AG04449 (cell line): ENCODE results near the gene CELSR1.

Experiments
- CTCF ChIA-PET: fragments of 350-600 bp; formaldehyde crosslinking; extraction: SDS; loops from one replicate; lab custom pipeline; 2021; ENCODE audit warnings: antibody characterized with exemption; lab: Yijun Ruan, JAX
- POLR2A ChIA-PET: fragments of 400-600, 350-600 bp; formaldehyde crosslinking; extraction: SDS; loops from one replicate; lab custom pipeline; 2020; ENCODE audit warnings: antibody characterized with exemption, inconsistent platforms; lab: Yijun Ruan, JAX
- DNase-seq: peaks from one replicate; pipeline ENCODE4 v3.0.0-alpha.2; 2010; ENCODE audit warnings: low read depth, low spot score
- H3K4me3 ChIP-seq: 2 replicates; pipeline ENCODE4 v1.5.1; 2011; ENCODE audit warnings: low read depth, mild to moderate bottlenecking, control low read depth, low read length
- CTCF ChIP-seq: IDR thresholded peaks from one replicate; pipeline ENCODE4 v1.5.1; 2011; ENCODE audit warnings: mild to moderate bottlenecking, moderate library complexity, low read length, control low read depth, inconsistent platforms; ENCODE audit not compliant: insufficient read depth; ENCODE audit errors: missing control alignments

Gene CELSR1

GRCh38 chr22:46453829-46454503 lies 83.5 kb downstream of the CELSR1 start:
- DNase-seq, result no peak
- CTCF ChIA-PET, result no interaction called here
- H3K4me3 ChIP-seq, result no peak overlapping the region
- POLR2A ChIA-PET, result no interaction called here
- no peak for TF ChIP-seq CTCF

GRCh38 chr22:46453006-46453828 lies 84.2 kb downstream of the CELSR1 start:
- no peak for DNase-seq
- ChIA-PET CTCF (no interaction called here), POLR2A (no interaction called here)
- no peak overlapping the region for H3K4me3 ChIP-seq
- no peak for TF ChIP-seq CTCF

GRCh38 chr22:46452195-46453005 lies 85.0 kb downstream of the CELSR1 start:
- POLR2A ChIA-PET, result no interaction called here
- CTCF ChIA-PET, result interaction anchor here (0.6 kb wide), 1 partner anchor 10 kb away, joined by 3 read pairs; no protein-coding TSS in a partner anchor
- H3K4me3 ChIP-seq, result no peak overlapping the region
- DNase-seq, result no peak
- no peak for TF ChIP-seq CTCF

GRCh38 chr22:46451741-46452140 lies 85.7 kb downstream of the CELSR1 start:
- DNase-seq, result no peak
- TF ChIP-seq CTCF, result no peak
- no peak overlapping the region for H3K4me3 ChIP-seq
- ChIA-PET CTCF (no interaction called here), POLR2A (no interaction called here)

GRCh38 chr22:46450931-46451561 lies 86.4 kb downstream of the CELSR1 start:
- no peak for TF ChIP-seq CTCF
- ChIA-PET CTCF (no interaction called here), POLR2A (no interaction called here)
- H3K4me3 ChIP-seq, result no peak overlapping the region
- DNase-seq, result no peak
